HG02623 (cell line): ENCODE data around the gene MANEAL.
A peak's percentile ranks its signal among the peaks of the same experiment; 100 is the strongest.

Source experiments
- ATAC-seq: cut with Tn5 transposase; IDR thresholded peaks from one replicate; pipeline ENCODE4 v1.9.1; 2021; ENCODE audit warnings: moderate library complexity; ENCODE audit not compliant: unreplicated experiment

The MANEAL gene

GRCh38 chr1:37778654-37779053 lies 15.0 kb upstream of the MANEAL start:
- ATAC-seq = no peak

- no peak for ATAC-seq
These were observed 11.2 kb upstream of the MANEAL start for GRCh38 chr1:37782491-37782890.

- no peak for ATAC-seq
These were observed 532 bp upstream of the MANEAL start for GRCh38 chr1:37792943-37793686.

GRCh38 chr1:37794372-37795339 lies 1.0 kb downstream of the MANEAL start:
- ATAC-seq = no peak

GRCh38 chr1:37795340-37796125 lies 1.9 kb downstream of the MANEAL start:
- no peak for ATAC-seq

- no peak for ATAC-seq
These were observed 4.2 kb downstream of the MANEAL start for GRCh38 chr1:37797750-37798345.

GRCh38 chr1:37802439-37802838 lies 8.8 kb downstream of the MANEAL start:
- ATAC-seq = no peak

- ATAC-seq = no peak
These were observed 13.5 kb downstream of the MANEAL start for GRCh38 chr1:37807220-37807554.

GRCh38 chr1:37807555-37808368 lies 14.1 kb downstream of the MANEAL start, which contains the start of the genes C1orf122 and YRDC:
TSS of gene C1orf122 (plus strand) at chr1:37807790. CDS start at chr1:37808405, 615 bp downstream.
TSS of gene YRDC (minus strand) at chr1:37808208. CDS start at chr1:37808180, 28 bp downstream.
- peak; percentile 80 for ATAC-seq

GRCh38 chr1:37808369-37809319 lies 15.0 kb downstream of the MANEAL start:
- ATAC-seq = peak; percentile 21

- no peak for ATAC-seq
These were observed 16.3 kb downstream of the MANEAL start for GRCh38 chr1:37809942-37810341.

GRCh38 chr1:37811027-37811655 lies 17.5 kb downstream of the MANEAL start:
- no peak for ATAC-seq

GRCh38 chr1:37813529-37814145 lies 20.0 kb downstream of the MANEAL start:
- no peak for ATAC-seq

GRCh38 chr1:37814252-37814651 lies 20.6 kb downstream of the MANEAL start:
- no peak for ATAC-seq

- ATAC-seq = no peak
These were observed 23.8 kb downstream of the MANEAL start for GRCh38 chr1:37817481-37817880.

- no peak for ATAC-seq
These were observed 27.8 kb downstream of the MANEAL start for GRCh38 chr1:37821481-37821880.

- ATAC-seq = no peak
These were observed 29.5 kb downstream of the MANEAL start for GRCh38 chr1:37822906-37823815.
